ENCODE results near the gene KANK4.

DNA sequence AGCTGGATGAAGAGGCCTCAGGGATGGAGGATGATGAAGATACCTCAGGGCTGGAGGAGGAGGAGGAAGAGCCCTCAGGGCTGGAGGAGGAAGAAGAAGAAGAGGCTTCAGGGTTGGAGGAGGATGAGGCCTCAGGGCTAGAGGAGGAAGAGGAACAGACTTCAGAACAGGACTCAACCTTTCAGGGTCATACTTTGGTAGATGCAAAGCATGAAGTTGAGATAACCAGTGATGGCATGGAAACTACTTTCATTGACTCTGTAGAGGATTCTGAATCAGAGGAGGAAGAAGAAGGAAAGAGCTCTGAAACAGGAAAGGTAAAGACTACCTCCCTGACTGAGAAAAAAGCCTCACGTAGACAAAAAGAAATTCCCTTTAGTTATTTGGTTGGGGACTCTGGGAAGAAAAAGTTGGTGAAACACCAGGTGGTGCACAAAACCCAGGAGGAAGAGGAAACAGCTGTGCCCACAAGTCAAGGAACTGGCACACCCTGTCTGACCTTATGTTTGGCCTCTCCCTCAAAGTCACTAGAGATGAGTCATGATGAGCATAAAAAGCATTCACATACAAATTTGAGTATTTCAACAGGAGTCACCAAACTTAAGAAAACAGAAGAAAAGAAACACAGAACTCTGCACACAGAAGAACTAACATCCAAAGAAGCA is 109.2 kb downstream of the KANK4 start:
- TF ChIP-seq, protein P1, sequence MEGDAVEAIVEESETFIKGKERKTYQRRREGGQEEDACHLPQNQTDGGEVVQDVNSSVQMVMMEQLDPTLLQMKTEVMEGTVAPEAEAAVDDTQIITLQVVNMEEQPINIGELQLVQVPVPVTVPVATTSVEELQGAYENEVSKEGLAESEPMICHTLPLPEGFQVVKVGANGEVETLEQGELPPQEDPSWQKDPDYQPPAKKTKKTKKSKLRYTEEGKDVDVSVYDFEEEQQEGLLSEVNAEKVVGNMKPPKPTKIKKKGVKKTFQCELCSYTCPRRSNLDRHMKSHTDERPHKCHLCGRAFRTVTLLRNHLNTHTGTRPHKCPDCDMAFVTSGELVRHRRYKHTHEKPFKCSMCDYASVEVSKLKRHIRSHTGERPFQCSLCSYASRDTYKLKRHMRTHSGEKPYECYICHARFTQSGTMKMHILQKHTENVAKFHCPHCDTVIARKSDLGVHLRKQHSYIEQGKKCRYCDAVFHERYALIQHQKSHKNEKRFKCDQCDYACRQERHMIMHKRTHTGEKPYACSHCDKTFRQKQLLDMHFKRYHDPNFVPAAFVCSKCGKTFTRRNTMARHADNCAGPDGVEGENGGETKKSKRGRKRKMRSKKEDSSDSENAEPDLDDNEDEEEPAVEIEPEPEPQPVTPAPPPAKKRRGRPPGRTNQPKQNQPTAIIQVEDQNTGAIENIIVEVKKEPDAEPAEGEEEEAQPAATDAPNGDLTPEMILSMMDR (IDR thresholded peaks at IDR 0.05; ENCODE audit: insufficient read depth, low read length, poor library complexity, severe bottlenecking): no peak
- TF ChIP-seq EZH2phosphoT487 (conservative IDR thresholded peaks at IDR 0.05; ENCODE audit: low read length): no peak

All from SU-DHL-6 (cell line).